ENCODE measurements around the gene INSC.

INSC gene

GRCh38 chr11:15189641-15190365, 75.1 kb downstream of the INSC start:
- DNase-seq (ENCODE audit: low read depth), result no peak

DNA sequence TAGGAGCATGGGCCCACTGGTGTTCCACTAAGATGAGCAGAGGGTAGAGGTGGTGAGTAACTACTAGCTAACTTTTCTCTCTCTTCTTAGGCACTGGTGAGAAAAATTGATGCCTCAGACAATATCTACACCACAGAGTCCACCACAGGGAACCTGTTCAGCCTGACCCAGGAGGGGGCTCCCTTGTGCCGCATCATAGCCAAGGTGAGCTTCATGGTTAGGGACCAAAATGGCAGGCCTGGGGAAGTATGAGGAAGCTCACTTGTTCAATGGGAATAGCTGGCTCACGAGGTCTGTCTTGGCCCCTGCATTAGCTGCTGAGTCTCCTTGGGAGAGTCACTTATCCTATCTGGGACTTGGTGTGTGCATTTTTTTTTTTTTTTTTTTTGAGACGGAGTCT, 75.9 kb downstream of the INSC start:
- DNase-seq (ENCODE audit: low read depth), result no peak

DNA sequence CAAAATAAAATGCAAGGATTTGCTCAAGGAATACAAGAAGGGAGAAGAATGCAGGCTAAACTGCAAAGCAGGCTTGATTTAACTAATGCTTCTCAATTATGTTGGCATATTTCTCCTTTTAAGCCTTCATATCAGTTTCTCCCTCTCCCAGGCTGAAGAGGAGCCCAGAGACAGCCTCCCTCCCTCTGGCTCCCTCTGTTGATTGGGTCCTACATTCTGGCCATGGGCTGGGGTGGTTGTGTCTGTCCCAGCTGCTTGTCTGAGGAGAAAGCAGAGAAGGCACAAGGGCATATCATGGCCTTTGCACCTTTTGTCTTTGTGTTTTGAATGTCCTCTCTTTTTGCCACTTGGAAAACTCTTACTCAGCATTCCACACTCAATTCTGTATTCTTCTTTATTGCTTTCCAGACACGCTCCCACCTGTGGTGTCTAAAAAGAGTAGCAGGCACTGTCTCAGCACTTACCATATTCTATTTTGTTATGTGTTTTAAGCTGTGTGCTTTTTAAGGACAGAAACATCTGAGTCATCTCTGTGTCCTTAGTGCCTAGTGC, 77.4 kb downstream of the INSC start:
- DNase-seq (ENCODE audit: low read depth), result no peak

GRCh38 chr11:15194671-15195415, 80.1 kb downstream of the INSC start:
- peak; percentile 18 for DNase-seq (ENCODE audit: low read depth)

- DNase-seq (ENCODE audit: low read depth), result peak; percentile 7
Observed at GRCh38 chr11:15195454-15196200, 80.9 kb downstream of the INSC start.

DNA sequence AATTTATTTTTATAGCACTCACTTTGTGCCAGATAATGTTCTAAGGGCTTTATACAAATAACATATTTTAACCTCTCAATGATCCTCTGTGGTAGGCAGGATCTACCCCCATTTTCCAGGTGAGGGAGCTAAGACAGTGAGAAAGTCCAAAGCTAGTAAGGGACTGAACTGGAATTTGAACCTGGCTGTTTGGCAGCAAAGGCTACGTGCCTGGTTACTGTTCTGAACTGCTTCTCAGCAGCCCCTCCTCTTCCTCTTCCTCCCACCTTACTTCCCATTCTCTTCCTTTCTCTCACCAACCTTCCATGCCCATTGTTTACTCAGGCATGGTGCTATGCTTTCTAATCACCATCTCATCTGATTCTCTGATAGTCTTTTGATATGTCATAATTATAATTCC, 82.0 kb downstream of the INSC start:
- no peak for DNase-seq (ENCODE audit: low read depth)

GRCh38 chr11:15197696-15198095, 83.0 kb downstream of the INSC start:
- no peak for DNase-seq (ENCODE audit: low read depth)

- DNase-seq (ENCODE audit: low read depth), result no peak
Observed at GRCh38 chr11:15198284-15198683, 83.6 kb downstream of the INSC start.

DNA sequence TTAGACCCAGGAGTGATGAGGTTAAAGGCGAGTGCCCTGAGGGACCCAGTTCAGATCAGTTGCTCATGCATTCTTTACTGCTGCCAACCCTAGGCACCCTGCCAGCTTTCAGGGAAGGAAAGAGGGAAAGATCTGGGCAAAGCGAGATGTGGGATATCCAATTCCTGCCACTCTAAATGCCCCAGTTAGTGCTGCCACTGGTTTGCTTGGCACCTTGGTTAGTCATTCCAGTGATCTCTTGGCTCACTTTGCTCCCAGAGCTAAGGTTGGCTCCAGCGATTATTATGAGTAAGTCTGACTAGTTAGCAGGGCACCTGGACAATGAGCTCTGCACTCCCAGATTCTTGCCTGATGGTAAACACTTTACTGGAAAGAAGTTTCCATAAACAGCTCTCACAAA, 85.0 kb downstream of the INSC start:
- peak; percentile 29 for DNase-seq (ENCODE audit: low read depth)

DNA sequence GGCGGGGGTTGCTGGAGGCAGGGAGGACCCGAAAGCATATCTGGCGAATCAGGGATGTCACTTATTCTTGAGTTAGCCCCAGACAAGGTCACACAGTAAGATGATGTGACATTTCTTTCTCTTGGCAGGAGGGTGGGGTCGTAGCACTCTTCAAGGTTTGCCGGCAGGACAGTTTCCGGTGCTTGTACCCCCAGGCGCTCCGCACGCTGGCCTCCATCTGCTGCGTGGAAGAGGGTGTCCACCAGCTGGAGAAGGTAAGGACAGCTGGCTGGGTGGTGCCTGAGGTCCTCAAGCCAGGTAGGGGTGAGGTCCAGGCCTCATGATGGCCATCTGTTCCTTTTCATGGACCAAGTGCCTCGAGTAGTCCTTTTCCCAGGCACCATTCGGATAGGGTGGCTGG, 86.0 kb downstream of the INSC start:
- no peak for DNase-seq (ENCODE audit: low read depth)

GRCh38 chr11:15201586-15201985, 86.9 kb downstream of the INSC start:
- DNase-seq (ENCODE audit: low read depth), result no peak

DNA sequence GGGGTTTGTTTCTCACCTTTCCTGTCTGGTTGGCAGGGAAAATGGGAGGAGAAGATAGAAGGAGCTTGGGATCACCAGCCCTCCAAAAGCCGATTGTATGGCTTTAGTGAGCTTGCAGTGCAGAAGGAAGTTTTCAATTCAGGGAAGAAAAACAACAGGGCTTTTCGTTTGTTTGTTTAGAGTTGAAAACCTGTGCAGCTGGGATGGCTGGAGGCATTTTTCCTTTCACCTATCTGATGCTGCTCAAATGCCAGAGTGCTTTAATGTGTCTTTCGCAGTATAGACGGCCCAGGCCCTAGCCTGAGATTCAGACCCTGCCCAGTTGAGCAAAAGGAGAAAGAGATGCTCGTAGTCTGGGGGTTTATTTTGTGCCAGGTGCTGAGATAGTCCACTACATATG, 87.9 kb downstream of the INSC start:
- DNase-seq (ENCODE audit: low read depth), result no peak

GRCh38 chr11:15204711-15205110, 90.0 kb downstream of the INSC start:
- no peak for DNase-seq (ENCODE audit: low read depth)

DNA sequence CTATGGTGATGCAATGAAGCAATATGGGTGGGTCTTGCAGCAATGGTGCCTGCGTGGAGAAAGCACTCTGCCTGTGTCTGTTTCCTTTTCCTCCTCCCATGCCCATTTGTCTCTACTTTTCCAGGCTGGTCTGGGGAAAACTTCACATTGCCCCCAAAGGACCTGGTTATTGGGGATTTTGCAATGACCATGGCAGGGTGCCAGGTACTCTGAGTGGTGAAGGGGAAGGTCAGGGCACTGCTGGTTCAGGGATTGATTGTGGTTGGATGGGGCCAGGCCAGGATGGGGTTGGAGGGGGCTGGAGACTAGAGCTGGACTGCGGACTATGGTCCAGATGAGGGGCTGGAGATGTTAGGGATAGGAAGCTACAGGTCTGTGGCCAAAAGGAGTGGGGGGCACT, 92.1 kb downstream of the INSC start:
- DNase-seq (ENCODE audit: low read depth), result no peak

- peak; percentile 67 for DNase-seq (ENCODE audit: low read depth)
Observed at GRCh38 chr11:15208378-15209222, 93.9 kb downstream of the INSC start.

DNA sequence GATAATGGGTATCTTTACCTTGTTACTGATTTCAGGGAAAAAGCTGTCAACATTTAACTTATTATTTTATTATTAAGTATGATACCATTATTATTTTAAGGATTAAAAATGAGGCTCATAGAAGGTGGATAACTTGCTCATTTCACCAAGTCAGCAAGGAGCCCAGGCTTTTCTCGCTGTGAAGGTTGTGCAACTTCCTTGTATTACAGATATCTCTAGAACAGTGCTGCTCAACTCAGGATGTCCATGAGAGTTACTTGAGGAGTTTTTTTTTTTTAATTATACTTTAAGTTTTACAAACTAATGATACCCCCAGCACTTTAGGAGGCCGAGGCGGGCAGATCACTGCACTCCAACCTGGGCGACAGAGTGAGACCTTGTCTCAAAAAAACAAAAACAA, 98.2 kb downstream of the INSC start:
- no peak for DNase-seq (ENCODE audit: low read depth)

GRCh38 chr11:15213471-15214231, 98.9 kb downstream of the INSC start:
- DNase-seq (ENCODE audit: low read depth), result no peak

DNA sequence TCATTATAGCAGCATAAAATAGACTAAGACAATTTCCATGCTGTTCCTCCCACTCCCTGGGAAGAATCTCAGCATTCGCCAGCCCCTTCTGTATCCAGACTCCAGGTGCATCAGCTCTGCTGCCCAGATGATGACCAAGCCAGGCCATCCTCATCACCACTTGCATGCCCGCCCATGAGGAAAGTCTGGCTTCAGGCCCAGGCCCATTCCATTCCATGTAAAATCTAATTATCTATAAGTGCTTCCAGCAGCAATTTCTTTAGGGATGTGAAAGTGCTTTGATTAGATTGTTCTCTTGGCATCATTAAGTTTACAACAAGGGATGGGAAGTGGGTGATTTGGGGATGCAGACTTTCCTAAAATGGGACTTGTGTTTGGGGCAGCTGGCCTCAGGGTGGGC, 100.3 kb downstream of the INSC start:
- DNase-seq (ENCODE audit: low read depth), result no peak

GRCh38 chr11:15216678-15217077, 102.0 kb downstream of the INSC start:
- DNase-seq (ENCODE audit: low read depth), result peak; percentile 34

GRCh38 chr11:15217416-15217815, 102.7 kb downstream of the INSC start:
- DNase-seq (ENCODE audit: low read depth), result no peak

DNA sequence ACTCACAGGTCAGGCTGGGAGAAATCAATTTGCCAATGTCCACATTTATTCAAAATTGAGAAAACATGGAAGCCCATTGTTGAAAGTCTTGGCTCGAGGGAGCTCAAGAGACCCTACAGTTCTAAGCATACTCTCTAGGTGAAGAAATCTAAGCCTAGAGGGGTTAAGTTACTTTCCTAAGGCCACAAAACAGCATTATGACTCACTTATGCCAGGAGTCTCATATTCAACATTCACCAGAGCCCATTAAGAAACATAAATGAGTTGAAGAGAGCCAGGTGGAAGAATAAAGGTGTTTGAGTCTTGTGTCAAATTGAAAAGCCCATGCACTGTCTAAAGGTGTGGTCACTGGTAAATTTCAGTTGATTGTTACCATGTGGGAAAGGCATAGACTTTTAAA, 108.1 kb downstream of the INSC start:
- peak; percentile 11 for DNase-seq (ENCODE audit: low read depth)
